ENCODE measurements around the gene ACIN1. TPM values are rescaled to one million over a fixed set of nuclear protein-coding genes. Genes with fewer than 3 reads are reported as not detected.

The ACIN1 gene
- total and polyA plus RNA-seq, 9 of the 15 experiments (the other 6 are each of a cell fraction or from before 2014, with no cell fraction given): 5.0 to 196 (median 129) TPM

DNA sequence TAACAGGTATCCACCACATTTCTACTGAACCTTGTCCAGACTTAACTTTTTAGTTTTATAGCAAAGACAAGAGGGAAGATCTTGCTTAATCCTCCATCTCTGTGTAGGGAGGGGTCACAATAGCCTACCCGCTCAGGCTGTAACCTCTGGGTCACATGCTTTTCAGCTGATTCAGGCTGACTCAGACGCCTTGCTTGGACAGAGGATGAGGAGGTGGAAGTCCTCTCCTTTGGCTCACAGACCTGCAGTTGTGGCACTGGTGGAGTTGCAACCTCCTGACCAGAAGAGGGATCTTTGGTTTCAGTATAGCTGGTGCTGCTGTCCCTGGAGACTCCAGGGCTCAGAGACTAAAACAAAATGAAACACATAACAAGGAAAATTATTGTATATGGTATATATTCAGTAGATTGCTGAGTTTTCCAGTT, 16.2 kb downstream of the ACIN1 start (continued):
- no peak for TF ChIP-seq BRD9 (IDR thresholded peaks at IDR 0.05; ENCODE audit: low read depth, partially characterized antibody)
- TF ChIP-seq ZNF3 (CRISPR knock-in tag; IDR thresholded peaks at IDR 0.05): no peak
- 0 out of 2 replicates have a peak, but pooled peaks have one; percentile 34 for TF ChIP-seq MXI1 (IDR thresholded peaks at IDR 0.05; ENCODE audit: low read depth, low read length)
- no peak for TF ChIP-seq SMAD1 (IDR thresholded peaks at IDR 0.05; ENCODE audit: low read depth, low read length, partially characterized antibody)
- TF ChIP-seq ZNF764 (CRISPR knock-in tag; IDR thresholded peaks at IDR 0.05; ENCODE audit: low read depth): no peak
- no peak for TF ChIP-seq THRAP3 (IDR thresholded peaks at IDR 0.05; ENCODE audit: borderline replicate concordance)
- TF ChIP-seq, protein P1, sequence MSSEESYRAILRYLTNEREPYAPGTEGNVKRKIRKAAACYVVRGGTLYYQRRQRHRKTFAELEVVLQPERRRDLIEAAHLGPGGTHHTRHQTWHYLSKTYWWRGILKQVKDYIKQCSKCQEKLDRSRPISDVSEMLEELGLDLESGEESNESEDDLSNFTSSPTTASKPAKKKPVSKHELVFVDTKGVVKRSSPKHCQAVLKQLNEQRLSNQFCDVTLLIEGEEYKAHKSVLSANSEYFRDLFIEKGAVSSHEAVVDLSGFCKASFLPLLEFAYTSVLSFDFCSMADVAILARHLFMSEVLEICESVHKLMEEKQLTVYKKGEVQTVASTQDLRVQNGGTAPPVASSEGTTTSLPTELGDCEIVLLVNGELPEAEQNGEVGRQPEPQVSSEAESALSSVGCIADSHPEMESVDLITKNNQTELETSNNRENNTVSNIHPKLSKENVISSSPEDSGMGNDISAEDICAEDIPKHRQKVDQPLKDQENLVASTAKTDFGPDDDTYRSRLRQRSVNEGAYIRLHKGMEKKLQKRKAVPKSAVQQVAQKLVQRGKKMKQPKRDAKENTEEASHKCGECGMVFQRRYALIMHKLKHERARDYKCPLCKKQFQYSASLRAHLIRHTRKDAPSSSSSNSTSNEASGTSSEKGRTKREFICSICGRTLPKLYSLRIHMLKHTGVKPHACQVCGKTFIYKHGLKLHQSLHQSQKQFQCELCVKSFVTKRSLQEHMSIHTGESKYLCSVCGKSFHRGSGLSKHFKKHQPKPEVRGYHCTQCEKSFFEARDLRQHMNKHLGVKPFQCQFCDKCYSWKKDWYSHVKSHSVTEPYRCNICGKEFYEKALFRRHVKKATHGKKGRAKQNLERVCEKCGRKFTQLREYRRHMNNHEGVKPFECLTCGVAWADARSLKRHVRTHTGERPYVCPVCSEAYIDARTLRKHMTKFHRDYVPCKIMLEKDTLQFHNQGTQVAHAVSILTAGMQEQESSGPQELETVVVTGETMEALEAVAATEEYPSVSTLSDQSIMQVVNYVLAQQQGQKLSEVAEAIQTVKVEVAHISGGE (CRISPR knock-in tag; IDR thresholded peaks at IDR 0.05): no peak
- TF ChIP-seq NR2C2 (CRISPR knock-in tag; IDR thresholded peaks at IDR 0.05): no peak
- peak; percentile 92 for TF ChIP-seq NR2C2 (tag; IDR thresholded peaks at IDR 0.05)
- TF ChIP-seq, protein P2, sequence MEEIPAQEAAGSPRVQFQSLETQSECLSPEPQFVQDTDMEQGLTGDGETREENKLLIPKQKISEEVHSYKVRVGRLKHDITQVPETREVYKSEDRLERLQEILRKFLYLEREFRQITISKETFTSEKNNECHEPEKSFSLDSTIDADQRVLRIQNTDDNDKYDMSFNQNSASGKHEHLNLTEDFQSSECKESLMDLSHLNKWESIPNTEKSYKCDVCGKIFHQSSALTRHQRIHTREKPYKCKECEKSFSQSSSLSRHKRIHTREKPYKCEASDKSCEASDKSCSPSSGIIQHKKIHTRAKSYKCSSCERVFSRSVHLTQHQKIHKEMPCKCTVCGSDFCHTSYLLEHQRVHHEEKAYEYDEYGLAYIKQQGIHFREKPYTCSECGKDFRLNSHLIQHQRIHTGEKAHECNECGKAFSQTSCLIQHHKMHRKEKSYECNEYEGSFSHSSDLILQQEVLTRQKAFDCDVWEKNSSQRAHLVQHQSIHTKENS (CRISPR knock-in tag; IDR thresholded peaks at IDR 0.05): no peak
- TF ChIP-seq, protein P3, sequence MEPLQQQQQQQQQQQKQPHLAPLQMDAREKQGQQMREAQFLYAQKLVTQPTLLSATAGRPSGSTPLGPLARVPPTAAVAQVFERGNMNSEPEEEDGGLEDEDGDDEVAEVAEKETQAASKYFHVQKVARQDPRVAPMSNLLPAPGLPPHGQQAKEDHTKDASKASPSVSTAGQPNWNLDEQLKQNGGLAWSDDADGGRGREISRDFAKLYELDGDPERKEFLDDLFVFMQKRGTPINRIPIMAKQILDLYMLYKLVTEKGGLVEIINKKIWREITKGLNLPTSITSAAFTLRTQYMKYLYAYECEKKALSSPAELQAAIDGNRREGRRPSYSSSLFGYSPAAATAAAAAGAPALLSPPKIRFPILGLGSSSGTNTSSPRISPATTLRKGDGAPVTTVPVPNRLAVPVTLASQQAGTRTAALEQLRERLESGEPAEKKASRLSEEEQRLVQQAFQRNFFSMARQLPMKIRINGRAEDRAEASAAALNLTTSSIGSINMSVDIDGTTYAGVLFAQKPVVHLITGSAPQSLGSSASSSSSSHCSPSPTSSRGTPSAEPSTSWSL (CRISPR knock-in tag; IDR thresholded peaks at IDR 0.05; ENCODE audit: borderline replicate concordance): no peak
- TF ChIP-seq, protein P4, sequence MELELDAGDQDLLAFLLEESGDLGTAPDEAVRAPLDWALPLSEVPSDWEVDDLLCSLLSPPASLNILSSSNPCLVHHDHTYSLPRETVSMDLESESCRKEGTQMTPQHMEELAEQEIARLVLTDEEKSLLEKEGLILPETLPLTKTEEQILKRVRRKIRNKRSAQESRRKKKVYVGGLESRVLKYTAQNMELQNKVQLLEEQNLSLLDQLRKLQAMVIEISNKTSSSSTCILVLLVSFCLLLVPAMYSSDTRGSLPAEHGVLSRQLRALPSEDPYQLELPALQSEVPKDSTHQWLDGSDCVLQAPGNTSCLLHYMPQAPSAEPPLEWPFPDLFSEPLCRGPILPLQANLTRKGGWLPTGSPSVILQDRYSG (tag; conservative IDR thresholded peaks at IDR 0.05; ENCODE audit: low read depth): no peak
- TF ChIP-seq SP2 (IDR thresholded peaks at IDR 0.05; ENCODE audit: extremely low read depth, low read depth, low read length, poor library complexity, severe bottlenecking): no peak
- TF ChIP-seq ARID1B (IDR thresholded peaks at IDR 0.05): peak; percentile 78
- no peak for TF ChIP-seq HDAC3 (IDR thresholded peaks at IDR 0.05; ENCODE audit: borderline replicate concordance, partially characterized antibody)
- no peak for TF ChIP-seq HNRNPUL1 (IDR thresholded peaks at IDR 0.05; ENCODE audit: low read length)
- no peak for TF ChIP-seq HMG20A (CRISPR knock-in tag; conservative IDR thresholded peaks at IDR 0.05)
- peak; percentile 22; the same call in 1 of the 2 replicates for TF ChIP-seq ETV1 (tag; conservative IDR thresholded peaks at IDR 0.05; ENCODE audit: low read depth)
- no peak for TF ChIP-seq MCM7 (IDR thresholded peaks at IDR 0.05)
- peak in 1 of 2 experiments; percentile 29; a peak in 1 of 4 replicates for TF ChIP-seq MAZ (CRISPR knock-in tag; conservative IDR thresholded peaks at IDR 0.05 in 1 of 2, IDR thresholded peaks at IDR 0.05 in 1 of 2)
- no peak for TF ChIP-seq HEY1 (CRISPR knock-in tag; IDR thresholded peaks at IDR 0.05; ENCODE audit: borderline replicate concordance)

All from K562 (cell line).